K562 (cell line): ENCODE data around the gene ADCY1. TPM values are rescaled to one million over a fixed set of nuclear protein-coding genes. Genes with fewer than 3 reads are reported as not detected.

Experiments
- ATAC-seq: fragments of 200-7000 bp; cut with Tn5 transposase; 3 replicates; pipeline ENCODE4 v1.9.1; 2020; ENCODE audit warnings: moderate library complexity
- BruUV-seq: library from RNA; stranded (reverse); fragments of 400-500 nt; replicated peaks from 2 replicates; lab custom pipeline; 2021; lab: Mats Ljungman, UMichigan
- CTCF ChIA-PET: fragments of 300-600 bp; formaldehyde crosslinking; extraction: SDS; loops from one replicate; lab custom pipeline; 2021; ENCODE audit warnings: low intra/inter-chr PET ratio; lab: Yijun Ruan, JAX
- POLR2A ChIA-PET: fragments of 300-600, 350-650 bp; sonication (Branson Sonifier 250); formaldehyde crosslinking; extraction: SDS; loops from one replicate; lab custom pipeline; 2021; ENCODE audit warnings: antibody characterized with exemption, inconsistent platforms; lab: Yijun Ruan, JAX
- DNase-seq, 4 experiments: peaks; one replicate each; pipeline versions ENCODE4 v3.0.0 to v3.0.0-alpha.2; 2011 to 2018; ENCODE audit warnings: low spot score in 3 of 4, mixed read lengths in 3 of 4; ENCODE audit errors: extremely low read depth in 1 of 4
- FAIRE-seq: peaks from 2 replicates; lab custom pipeline; 2011; peaks lifted over from hg19 to GRCh38; lab: Jason Lieb, UNC
- H2AFZ ChIP-seq: 2 replicates; pipeline ENCODE4 v1.6.0; 2011; ENCODE audit warnings: low read depth, low read length, control low read depth, inconsistent platforms
- H3K27ac ChIP-seq: fragments of 200-600 bp; 3 replicates; pipeline ENCODE4 v1.8.0; 2011; ENCODE audit warnings: low read depth, mild to moderate bottlenecking, control low read depth, inconsistent platforms, low read length, moderate library complexity, mixed read lengths; ENCODE audit errors: extremely low read depth
- H3K27me3 ChIP-seq, 2 experiments: fragments of 300-600 bp in 1 of 2; 2 replicates in 1 of 2; 3 replicates in 1 of 2; pipeline versions ENCODE4 v1.6.0 to v1.8.0; 2011; ENCODE audit warnings: inconsistent platforms in 2 of 2, low read length in 2 of 2, mild to moderate bottlenecking in 1 of 2, mixed read lengths in 1 of 2, moderate library complexity in 1 of 2; ENCODE audit not compliant: control insufficient read depth in 2 of 2, insufficient read depth in 2 of 2
- H3K36me3 ChIP-seq: fragments of 300-600 bp; 3 replicates; pipeline ENCODE4 v1.8.0; 2011; ENCODE audit warnings: mild to moderate bottlenecking, low read length, inconsistent platforms; ENCODE audit not compliant: control insufficient read depth, insufficient read depth
- H3K4me1 ChIP-seq, 2 experiments: fragments of 200-600 bp in 1 of 2; replicated peaks in 1 of 2; 2 replicates in 1 of 2; 3 replicates in 1 of 2; pipeline versions ENCODE4 v1.5.1 to v1.8.0; 2011; ENCODE audit warnings: inconsistent platforms in 2 of 2, low read length in 2 of 2, mild to moderate bottlenecking in 1 of 2, mixed read lengths in 1 of 2, moderate library complexity in 1 of 2; ENCODE audit not compliant: control insufficient read depth in 2 of 2, insufficient read depth in 2 of 2
- H3K4me2 ChIP-seq: 2 replicates; pipeline ENCODE4 v1.6.1; 2011; ENCODE audit warnings: low read length, control low read depth, inconsistent platforms, mixed read lengths; ENCODE audit not compliant: insufficient read depth
- H3K4me3 ChIP-seq: fragments of 200-600 bp; sonication (generic), shearing (Covaris generic); 2 replicates; pipeline ENCODE4 v1.5.1; 2016; ENCODE audit warnings: control low read depth, inconsistent platforms
- H3K79me2 ChIP-seq: fragments of 200-600 bp; 3 replicates; pipeline ENCODE4 v1.8.0; 2011; ENCODE audit warnings: low read length, inconsistent platforms; ENCODE audit not compliant: control insufficient read depth, insufficient read depth
- H3K9ac ChIP-seq, 2 experiments: 2 replicates each; pipeline versions ENCODE4 v1.6.0 to v1.6.1; 2011; ENCODE audit warnings: low read depth in 2 of 2, low read length in 2 of 2, control low read depth in 1 of 2, inconsistent platforms in 1 of 2, mild to moderate bottlenecking in 1 of 2, mixed read lengths in 1 of 2; ENCODE audit not compliant: insufficient read depth in 1 of 2
- H3K9me1 ChIP-seq: one replicate; pipeline ENCODE4 v1.6.0; 2011; ENCODE audit warnings: inconsistent platforms, mild to moderate bottlenecking, low read length, moderate library complexity; ENCODE audit not compliant: control insufficient read depth, insufficient read depth
- H3K9me3 ChIP-seq: replicated peaks from 2 replicates; pipeline ENCODE4 v1.5.1; 2011; ENCODE audit warnings: low read depth, low read length, inconsistent platforms; ENCODE audit not compliant: control insufficient read depth, insufficient read depth
- H4K20me1 ChIP-seq: replicated peaks from 2 replicates; pipeline ENCODE4 v1.6.1; 2011; ENCODE audit warnings: low read length, inconsistent platforms, mixed read lengths; ENCODE audit not compliant: control insufficient read depth, insufficient read depth
- FUS ChIP-seq: fragments of 200-400 bp; formaldehyde crosslinking; optimal IDR thresholded peaks from 2 replicates; pipeline ENCODE3; 2017; ENCODE audit warnings: low read depth, low read length
- NRF1 ChIP-seq, 2 experiments: fragments of 450-650 bp; IDR thresholded peaks in 1 of 2; conservative IDR thresholded peaks in 1 of 2; 2 replicates each; pipeline ENCODE4 v1.6.1; 2014; ENCODE audit warnings: mild to moderate bottlenecking in 2 of 2
- PHTF2 ChIP-seq: fragments of 250-450 bp; sonication (Bioruptor Pico); IDR thresholded peaks from 2 replicates; pipeline ENCODE4 v1.5.0; 2021; ENCODE audit warnings: mild to moderate bottlenecking
- POU5F1 ChIP-seq: fragments of 150-350 bp; IDR thresholded peaks from 2 replicates; pipeline ENCODE4 v1.6.1; 2014; ENCODE audit warnings: borderline replicate concordance, low read length, low read depth, mild to moderate bottlenecking; ENCODE audit not compliant: partially characterized antibody
- RFX5 ChIP-seq: IDR thresholded peaks from 2 replicates; pipeline ENCODE4 v1.6.1; 2011; ENCODE audit warnings: low read depth, mild to moderate bottlenecking, improper control_type of control experiment, low read length
- SNIP1 ChIP-seq: fragments of 450-650 bp; IDR thresholded peaks from 2 replicates; pipeline ENCODE4 v1.7.1; 2017; ENCODE audit warnings: low read depth, mild to moderate bottlenecking
- TBL1XR1 ChIP-seq, 2 experiments: IDR thresholded peaks; 2 replicates each; pipeline ENCODE4 v1.6.1; 2012; ENCODE audit warnings: improper control_type of control experiment in 2 of 2, low read length in 2 of 2, mild to moderate bottlenecking in 1 of 2
- WGBS: fragments of 100-300 bp; shearing (Covaris generic); methylation state at CpG from one replicate; pipeline ENCODE4 v1.1.6; 2016; ENCODE audit warnings: low coverage, mixed read lengths; ENCODE audit not compliant: insufficient coverage; ENCODE audit errors: missing lambda C conversion rate; 5-methylcytosine and 5-hydroxymethylcytosine counted together
- in situ Hi-C: fragments of 300-500 bp; cut with MboI; formaldehyde crosslinking; loops from 4 replicates; pipeline ENCODE4 v1.15.0; 2018; ENCODE audit warnings: inconsistent platforms, mixed read lengths
- intact Hi-C: fragments of 100-400 bp; cut with micrococcal nuclease; formaldehyde crosslinking; loops from 2 replicates; pipeline ENCODE4 v1.14.2; 2022
- polyA plus RNA-seq, 8 experiments: library from polyadenylated mRNA; depleted of rRNA in 4 of 8; stranded (reverse) in 5 of 8; unstranded in 3 of 8; fragments of >200 nt; fragmentation: Nextera tagmentation in 2 of 8; fragmentation: Illumina TruSeq in 1 of 8; extraction: Ambion mirVana in 2 of 8; extraction: Trizol in 1 of 8; gene quantifications; 2 replicates each; pipeline versions ENCODE4 v1.2.1 to v1.2.3, GENCODE V29; 2011 to 2014; ENCODE audit warnings: inconsistent platforms in 1 of 8, missing spikeins in 1 of 8
- total RNA-seq, 7 experiments: library from RNA; depleted of rRNA in 6 of 7; stranded (reverse); fragments of >200 nt in 6 of 7; fragmentation: Illumina TruSeq in 2 of 7; extraction: Trizol in 2 of 7; gene quantifications; 2 replicates each; pipeline versions ENCODE4 v1.2.1 to v1.2.3, GENCODE V29; 2011 to 2021; ENCODE audit warnings: low replicate concordance in 1 of 7
- TF ChIP-seq, protein P1 (sequence below): sonication (generic); formaldehyde crosslinking; IDR thresholded peaks from 2 replicates; pipeline ENCODE4 v1.8.0; 2023; ENCODE audit warnings: mild to moderate bottlenecking, missing genetic modification reagents
- TF ChIP-seq, protein P2 (sequence below): fragments of 250-450 bp; sonication (Bioruptor Pico); IDR thresholded peaks from 2 replicates; pipeline ENCODE4 v1.4.0; 2020
- TF ChIP-seq, protein P3 (sequence below): fragments of 250-450 bp; sonication (Bioruptor Pico); IDR thresholded peaks from 2 replicates; pipeline ENCODE4 v1.5.0; 2020; ENCODE audit warnings: mild to moderate bottlenecking, borderline replicate concordance
- TF ChIP-seq, protein P4 (sequence below): sonication (generic); formaldehyde crosslinking; IDR thresholded peaks from 2 replicates; pipeline ENCODE4 v1.8.0; 2022; ENCODE audit warnings: missing genetic modification reagents, mild to moderate bottlenecking, moderate library complexity, borderline replicate concordance
- TF ChIP-seq, protein P5 (sequence below): sonication (generic); formaldehyde crosslinking; IDR thresholded peaks from 2 replicates; pipeline ENCODE4 v1.8.0; 2022; ENCODE audit warnings: mild to moderate bottlenecking, missing genetic modification reagents

The ADCY1 gene
- total and polyA plus RNA-seq, 9 of the 15 experiments (the other 6 are each of a cell fraction or from before 2014, with no cell fraction given) = under 0.01 to 0.18 (median 0.10) TPM; not detected in 4

DNA sequence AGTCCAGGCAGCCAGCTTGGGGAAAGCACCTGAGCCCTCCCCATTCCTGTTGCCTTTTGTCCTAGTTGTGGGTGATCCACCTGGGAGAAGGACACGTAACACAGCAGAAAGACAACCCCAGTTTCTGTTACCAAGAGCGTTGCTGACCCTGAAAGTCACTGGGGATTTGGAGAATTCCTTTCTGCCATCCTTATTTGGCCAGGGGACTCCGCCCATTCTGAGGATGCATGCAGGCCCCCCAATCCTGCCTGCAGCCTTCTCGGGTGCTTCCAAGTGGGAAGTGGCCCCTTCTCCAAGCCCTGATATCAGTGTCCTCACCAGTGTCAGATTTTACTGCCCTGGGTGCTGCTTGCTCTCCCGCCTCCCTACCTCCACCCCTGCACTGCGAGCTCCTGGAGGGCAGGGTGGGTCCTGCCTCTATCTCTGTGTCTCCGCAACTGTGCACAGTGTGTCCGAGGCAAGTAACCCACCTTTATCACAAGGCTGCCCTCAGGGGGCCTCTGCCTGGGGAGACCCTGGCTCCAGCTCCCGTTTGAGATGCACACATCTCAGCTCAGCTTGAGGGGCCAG is 9.2 kb upstream of the ADCY1 start (continued):
- TF ChIP-seq TBL1XR1 (IDR thresholded peaks at IDR 0.05; ENCODE audit: low read length in 2 of 2) = no peak
- no peak for TF ChIP-seq NRF1 (conservative IDR thresholded peaks at IDR 0.05 in 1 of 2, IDR thresholded peaks at IDR 0.05 in 1 of 2)
- TF ChIP-seq, all 486 proteins: peak for 0

DNA sequence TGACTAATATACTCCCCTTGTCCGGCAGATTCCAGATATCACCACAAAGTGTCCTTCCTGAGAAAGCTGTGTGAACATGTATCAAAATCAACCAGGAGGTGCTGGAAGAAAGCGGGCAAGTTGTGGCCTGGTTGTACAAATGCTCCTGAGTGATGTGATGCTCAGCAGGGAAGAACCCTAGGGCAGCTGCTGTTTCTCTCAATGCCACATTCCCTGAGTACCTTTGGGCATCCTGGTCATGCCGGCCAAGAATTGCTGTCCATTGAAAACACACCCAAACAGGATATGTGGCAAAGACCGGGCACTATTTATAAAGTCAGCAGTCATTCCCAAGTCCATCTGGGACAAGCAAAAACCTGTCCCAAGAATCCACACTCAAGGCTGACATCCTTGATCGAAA is 7.8 kb upstream of the ADCY1 start:
- Histone ChIP-seq H3K27me3 (peaks cover 3 to 18% of the 10 kb centered on the region in 2 experiments; a peak in 4 of 5 replicates), H3K9me3 (no peaks in the 10 kb centered on the region), H4K20me1 (0 out of 2 replicates have a peak, but pooled peaks cover 3% of the 10 kb centered on the region), H3K9me1 (no peaks in the 10 kb centered on the region), H3K79me2 (no peaks in the 10 kb centered on the region), H2AFZ (no peak overlapping the region), H3K4me2 (no peak overlapping the region), H3K27ac (no peak overlapping the region), H3K36me3 (no peaks in the 10 kb centered on the region), H3K4me3 (no peak overlapping the region), H3K9ac (no peak overlapping the region), H3K4me1 (peaks cover 0 to 2% of the 10 kb centered on the region in 2 experiments; a peak in 1 of 5 replicates)
- WGBS = 4% methylated on average over 5 of the region's 5 CpGs
- intact Hi-C loops = no loop called here
- in situ Hi-C loops = no loop called here
- ChIA-PET CTCF (no interaction called here), POLR2A (no interaction called here)
- no TSS peak for BruUV-seq
- FAIRE-seq = no peak
- DNase-seq = no peak
- ATAC-seq = no peak
- TF ChIP-seq, protein P1, sequence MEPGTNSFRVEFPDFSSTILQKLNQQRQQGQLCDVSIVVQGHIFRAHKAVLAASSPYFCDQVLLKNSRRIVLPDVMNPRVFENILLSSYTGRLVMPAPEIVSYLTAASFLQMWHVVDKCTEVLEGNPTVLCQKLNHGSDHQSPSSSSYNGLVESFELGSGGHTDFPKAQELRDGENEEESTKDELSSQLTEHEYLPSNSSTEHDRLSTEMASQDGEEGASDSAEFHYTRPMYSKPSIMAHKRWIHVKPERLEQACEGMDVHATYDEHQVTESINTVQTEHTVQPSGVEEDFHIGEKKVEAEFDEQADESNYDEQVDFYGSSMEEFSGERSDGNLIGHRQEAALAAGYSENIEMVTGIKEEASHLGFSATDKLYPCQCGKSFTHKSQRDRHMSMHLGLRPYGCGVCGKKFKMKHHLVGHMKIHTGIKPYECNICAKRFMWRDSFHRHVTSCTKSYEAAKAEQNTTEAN (CRISPR knock-in tag) = no peak
- TF ChIP-seq PHTF2 (no peak), SNIP1 (no peak), POU5F1 (no peak), RFX5 (no peak), FUS (no peak)
- TF ChIP-seq, protein P2, sequence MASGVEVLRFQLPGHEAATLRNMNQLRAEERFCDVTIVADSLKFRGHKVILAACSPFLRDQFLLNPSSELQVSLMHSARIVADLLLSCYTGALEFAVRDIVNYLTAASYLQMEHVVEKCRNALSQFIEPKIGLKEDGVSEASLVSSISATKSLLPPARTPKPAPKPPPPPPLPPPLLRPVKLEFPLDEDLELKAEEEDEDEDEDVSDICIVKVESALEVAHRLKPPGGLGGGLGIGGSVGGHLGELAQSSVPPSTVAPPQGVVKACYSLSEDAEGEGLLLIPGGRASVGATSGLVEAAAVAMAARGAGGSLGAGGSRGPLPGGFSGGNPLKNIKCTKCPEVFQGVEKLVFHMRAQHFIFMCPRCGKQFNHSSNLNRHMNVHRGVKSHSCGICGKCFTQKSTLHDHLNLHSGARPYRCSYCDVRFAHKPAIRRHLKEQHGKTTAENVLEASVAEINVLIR (CRISPR knock-in tag) = no peak
- TF ChIP-seq, protein P3, sequence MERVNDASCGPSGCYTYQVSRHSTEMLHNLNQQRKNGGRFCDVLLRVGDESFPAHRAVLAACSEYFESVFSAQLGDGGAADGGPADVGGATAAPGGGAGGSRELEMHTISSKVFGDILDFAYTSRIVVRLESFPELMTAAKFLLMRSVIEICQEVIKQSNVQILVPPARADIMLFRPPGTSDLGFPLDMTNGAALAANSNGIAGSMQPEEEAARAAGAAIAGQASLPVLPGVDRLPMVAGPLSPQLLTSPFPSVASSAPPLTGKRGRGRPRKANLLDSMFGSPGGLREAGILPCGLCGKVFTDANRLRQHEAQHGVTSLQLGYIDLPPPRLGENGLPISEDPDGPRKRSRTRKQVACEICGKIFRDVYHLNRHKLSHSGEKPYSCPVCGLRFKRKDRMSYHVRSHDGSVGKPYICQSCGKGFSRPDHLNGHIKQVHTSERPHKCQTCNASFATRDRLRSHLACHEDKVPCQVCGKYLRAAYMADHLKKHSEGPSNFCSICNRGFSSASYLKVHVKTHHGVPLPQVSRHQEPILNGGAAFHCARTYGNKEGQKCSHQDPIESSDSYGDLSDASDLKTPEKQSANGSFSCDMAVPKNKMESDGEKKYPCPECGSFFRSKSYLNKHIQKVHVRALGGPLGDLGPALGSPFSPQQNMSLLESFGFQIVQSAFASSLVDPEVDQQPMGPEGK (CRISPR knock-in tag) = no peak
- TF ChIP-seq, protein P4, sequence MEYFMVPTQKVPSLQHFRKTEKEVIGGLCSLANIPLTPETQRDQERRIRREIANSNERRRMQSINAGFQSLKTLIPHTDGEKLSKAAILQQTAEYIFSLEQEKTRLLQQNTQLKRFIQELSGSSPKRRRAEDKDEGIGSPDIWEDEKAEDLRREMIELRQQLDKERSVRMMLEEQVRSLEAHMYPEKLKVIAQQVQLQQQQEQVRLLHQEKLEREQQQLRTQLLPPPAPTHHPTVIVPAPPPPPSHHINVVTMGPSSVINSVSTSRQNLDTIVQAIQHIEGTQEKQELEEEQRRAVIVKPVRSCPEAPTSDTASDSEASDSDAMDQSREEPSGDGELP (CRISPR knock-in tag) = no peak
- TF ChIP-seq, protein P5, sequence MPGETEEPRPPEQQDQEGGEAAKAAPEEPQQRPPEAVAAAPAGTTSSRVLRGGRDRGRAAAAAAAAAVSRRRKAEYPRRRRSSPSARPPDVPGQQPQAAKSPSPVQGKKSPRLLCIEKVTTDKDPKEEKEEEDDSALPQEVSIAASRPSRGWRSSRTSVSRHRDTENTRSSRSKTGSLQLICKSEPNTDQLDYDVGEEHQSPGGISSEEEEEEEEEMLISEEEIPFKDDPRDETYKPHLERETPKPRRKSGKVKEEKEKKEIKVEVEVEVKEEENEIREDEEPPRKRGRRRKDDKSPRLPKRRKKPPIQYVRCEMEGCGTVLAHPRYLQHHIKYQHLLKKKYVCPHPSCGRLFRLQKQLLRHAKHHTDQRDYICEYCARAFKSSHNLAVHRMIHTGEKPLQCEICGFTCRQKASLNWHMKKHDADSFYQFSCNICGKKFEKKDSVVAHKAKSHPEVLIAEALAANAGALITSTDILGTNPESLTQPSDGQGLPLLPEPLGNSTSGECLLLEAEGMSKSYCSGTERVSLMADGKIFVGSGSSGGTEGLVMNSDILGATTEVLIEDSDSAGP (CRISPR knock-in tag) = no peak
